ENCODE data around the gene GREB1L.

DNA sequence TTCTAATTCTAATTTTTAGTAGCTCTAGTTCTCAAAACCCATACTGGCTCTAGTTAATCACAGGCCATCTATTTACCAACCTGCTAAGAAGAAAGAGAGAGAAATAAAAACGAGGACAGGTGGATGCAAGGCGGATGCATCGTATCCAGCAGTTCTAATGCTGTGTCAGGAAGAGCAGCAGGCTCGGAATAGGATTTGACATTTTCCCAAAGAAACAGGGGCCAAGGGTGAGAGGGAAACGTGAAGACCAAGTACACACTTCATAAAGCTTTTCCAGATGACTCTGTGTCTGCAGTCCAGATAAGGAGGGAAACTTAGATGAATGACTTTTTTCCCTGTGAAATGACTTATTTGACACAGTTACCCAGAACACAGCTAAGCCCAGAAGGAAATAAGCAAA lies 241.0 kb downstream of the GREB1L start:
- TF ChIP-seq, protein P1, sequence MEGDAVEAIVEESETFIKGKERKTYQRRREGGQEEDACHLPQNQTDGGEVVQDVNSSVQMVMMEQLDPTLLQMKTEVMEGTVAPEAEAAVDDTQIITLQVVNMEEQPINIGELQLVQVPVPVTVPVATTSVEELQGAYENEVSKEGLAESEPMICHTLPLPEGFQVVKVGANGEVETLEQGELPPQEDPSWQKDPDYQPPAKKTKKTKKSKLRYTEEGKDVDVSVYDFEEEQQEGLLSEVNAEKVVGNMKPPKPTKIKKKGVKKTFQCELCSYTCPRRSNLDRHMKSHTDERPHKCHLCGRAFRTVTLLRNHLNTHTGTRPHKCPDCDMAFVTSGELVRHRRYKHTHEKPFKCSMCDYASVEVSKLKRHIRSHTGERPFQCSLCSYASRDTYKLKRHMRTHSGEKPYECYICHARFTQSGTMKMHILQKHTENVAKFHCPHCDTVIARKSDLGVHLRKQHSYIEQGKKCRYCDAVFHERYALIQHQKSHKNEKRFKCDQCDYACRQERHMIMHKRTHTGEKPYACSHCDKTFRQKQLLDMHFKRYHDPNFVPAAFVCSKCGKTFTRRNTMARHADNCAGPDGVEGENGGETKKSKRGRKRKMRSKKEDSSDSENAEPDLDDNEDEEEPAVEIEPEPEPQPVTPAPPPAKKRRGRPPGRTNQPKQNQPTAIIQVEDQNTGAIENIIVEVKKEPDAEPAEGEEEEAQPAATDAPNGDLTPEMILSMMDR (IDR thresholded peaks at IDR 0.05), result no peak
- no peak for TF ChIP-seq EP300 (IDR thresholded peaks at IDR 0.05)
- no peak for TF ChIP-seq POLR2A (IDR thresholded peaks at IDR 0.05; ENCODE audit: low read depth)
- TF ChIP-seq POLR2AphosphoS5 (IDR thresholded peaks at IDR 0.05), result no peak

All from esophagus muscularis mucosa (tissue), 4 donors.